GM12864 (cell line): Measurements from ENCODE around the gene ZFTA.

ENCODE experiments used
- DNase-seq: peaks from one replicate; pipeline ENCODE4 v3.0.0-alpha.2; 2011; ENCODE audit warnings: low read depth
- H3K4me3 ChIP-seq: 2 replicates; pipeline ENCODE4 v1.5.1; 2011; ENCODE audit warnings: mild to moderate bottlenecking, low read depth, low read length, control low read depth
- TF ChIP-seq, protein P1 (sequence below): IDR thresholded peaks from 2 replicates; pipeline ENCODE4 v1.5.1; 2011; ENCODE audit warnings: low read depth, mild to moderate bottlenecking, moderate library complexity, low read length, control low read depth, inconsistent platforms; ENCODE audit errors: missing control alignments

Gene ZFTA

DNA sequence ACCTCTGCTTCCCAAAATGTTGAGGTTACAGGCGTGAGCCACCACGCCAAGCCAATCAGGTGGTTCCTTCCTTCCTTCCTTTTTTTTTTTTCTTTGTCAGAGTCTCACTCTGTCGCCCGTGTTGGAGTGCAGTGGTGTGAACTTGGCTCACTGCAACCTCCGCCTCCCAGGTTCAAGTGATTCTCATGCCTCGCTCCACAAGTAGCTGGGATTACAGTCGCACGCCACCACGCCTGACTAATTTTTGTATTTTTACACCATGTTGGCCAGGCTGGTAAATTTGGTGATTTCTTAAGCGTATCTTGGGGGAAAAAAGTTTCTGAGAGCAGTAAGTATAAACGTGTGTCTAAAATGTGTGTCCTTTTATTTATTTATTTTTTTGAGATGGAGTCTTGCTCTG is 26.5 kb upstream of the ZFTA start:
- H3K4me3 ChIP-seq: no peak overlapping the region
- TF ChIP-seq, protein P1, sequence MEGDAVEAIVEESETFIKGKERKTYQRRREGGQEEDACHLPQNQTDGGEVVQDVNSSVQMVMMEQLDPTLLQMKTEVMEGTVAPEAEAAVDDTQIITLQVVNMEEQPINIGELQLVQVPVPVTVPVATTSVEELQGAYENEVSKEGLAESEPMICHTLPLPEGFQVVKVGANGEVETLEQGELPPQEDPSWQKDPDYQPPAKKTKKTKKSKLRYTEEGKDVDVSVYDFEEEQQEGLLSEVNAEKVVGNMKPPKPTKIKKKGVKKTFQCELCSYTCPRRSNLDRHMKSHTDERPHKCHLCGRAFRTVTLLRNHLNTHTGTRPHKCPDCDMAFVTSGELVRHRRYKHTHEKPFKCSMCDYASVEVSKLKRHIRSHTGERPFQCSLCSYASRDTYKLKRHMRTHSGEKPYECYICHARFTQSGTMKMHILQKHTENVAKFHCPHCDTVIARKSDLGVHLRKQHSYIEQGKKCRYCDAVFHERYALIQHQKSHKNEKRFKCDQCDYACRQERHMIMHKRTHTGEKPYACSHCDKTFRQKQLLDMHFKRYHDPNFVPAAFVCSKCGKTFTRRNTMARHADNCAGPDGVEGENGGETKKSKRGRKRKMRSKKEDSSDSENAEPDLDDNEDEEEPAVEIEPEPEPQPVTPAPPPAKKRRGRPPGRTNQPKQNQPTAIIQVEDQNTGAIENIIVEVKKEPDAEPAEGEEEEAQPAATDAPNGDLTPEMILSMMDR: no peak
- DNase-seq: no peak

DNA sequence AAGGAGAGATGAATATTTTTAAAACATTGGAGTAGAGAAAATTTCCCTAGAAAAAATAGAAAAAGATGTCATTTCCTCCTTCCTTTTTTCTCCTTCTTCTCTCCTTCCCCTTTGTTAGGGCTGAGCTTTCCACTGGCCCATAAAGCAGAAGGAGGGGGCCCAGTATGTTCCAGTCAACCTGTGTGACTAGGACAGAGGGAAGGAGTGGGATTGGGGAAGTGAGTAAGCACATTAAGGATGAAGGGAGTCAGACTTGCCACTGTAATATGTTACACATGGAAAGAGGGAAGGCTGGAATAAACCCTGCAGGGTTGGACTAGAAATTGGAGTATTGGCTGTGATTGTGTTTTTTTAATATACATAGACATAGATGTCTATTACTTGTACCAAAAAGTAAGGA is 24.6 kb upstream of the ZFTA start:
- TF ChIP-seq, protein P1: no peak
- no peak for DNase-seq
- no peak overlapping the region for H3K4me3 ChIP-seq

DNA sequence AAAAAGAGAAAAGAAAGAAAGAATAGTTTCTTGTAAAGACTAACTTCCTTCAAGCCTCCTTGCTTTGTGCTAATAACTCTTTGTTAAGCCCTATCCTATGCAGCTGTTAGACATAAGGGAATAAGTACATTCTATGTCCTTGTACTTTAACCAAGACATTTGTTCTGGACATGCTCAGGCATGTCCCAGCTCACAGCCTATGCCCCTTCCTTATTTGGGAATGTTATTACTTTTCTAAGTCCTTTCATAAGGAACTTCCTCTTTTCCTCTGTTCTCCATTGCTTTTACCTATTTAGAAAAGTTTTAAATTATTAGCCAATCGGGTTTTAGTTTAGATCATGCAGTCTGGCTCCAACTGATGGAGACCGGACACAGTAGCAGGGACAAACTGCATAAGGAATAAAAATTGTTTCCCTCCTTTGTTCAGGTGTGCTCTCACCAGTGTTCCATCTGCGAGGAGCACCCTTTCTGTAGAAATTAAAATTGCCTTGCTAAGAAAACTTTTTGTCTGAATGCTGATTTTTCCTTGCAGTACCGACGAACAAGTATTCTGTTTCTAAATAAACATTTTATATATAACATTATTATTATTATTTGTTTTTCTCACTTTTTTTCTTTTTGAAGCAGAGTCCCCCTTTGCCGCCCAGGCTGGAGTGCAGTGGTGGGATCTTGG is 23.1 kb upstream of the ZFTA start:
- no peak for DNase-seq
- TF ChIP-seq, protein P1: no peak
- H3K4me3 ChIP-seq: no peak overlapping the region

DNA sequence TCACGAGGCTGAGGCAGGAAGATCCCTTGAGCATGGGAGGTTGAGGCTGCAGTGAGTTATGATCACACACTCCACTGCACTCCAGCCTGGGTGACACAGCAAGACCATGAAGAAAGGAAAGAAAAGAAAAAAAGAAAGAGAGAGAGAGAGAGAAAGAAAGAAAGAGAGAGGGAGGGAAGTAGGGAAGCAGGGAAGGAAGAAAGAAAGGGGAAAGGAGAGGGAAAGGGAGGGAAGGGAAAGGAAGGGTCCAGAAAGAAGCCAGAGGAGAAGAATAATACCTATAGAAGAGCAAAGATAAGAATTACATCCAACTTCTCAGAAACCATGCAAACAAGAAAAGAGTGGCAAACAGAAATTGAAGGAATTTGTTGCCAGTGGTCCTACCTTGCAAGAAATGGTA is 17.2 kb upstream of the ZFTA start:
- TF ChIP-seq, protein P1: no peak
- no peak for DNase-seq
- no peak overlapping the region for H3K4me3 ChIP-seq

DNA sequence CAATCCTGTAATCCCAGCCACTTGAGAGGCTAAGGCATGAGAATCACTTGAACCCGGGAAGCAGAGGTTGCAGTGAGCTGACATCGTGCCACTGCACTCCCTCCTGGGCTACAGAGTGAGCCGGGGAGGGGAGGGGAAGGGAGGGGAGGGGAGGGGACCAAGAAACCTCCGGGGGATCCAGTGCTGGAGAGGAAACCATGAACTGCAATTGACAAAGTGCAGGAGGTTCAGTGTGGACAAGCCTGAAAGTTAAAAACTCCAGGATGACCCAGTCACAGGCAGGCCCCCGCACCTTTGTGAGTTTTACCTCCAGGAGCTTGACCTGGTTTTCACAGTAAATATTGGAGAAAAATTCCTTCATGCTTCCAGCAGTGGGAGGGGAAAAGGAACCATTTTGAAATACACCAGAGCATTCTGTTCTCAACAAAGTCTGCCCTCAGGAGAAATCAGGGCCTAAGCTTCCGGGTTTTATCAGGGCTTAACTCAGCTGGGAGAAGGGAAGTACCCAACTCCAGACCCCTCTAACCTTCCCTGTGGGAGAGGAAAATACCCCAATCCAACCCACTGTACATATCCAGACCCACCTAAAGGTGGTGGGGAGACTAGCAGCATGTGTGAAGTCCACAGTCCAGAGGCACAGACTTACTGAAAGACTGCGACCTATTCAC is 15.5 kb upstream of the ZFTA start:
- no peak overlapping the region for H3K4me3 ChIP-seq
- TF ChIP-seq, protein P1: no peak
- DNase-seq: no peak

DNA sequence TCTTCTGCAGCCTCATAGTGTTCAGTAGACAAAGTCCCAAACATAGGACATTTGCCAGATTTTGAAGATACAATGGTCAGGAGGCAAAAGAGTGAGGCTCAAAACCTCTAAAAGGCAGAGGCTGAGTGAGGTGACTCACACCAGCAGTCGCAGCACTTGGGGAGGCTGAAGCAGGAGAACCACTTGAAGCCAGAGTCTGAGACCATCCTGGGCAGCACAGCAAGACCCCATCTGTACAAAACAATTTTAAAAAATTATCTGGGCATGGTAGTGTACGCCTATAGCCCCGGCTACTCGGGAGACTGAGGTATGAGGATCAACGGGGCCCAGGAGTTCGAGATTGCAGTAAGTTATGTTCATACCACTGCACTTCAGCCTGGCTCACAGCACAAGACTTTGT is 14.2 kb upstream of the ZFTA start:
- DNase-seq: no peak

More for the DNA sequence above, 14.2 kb upstream of the ZFTA start:
- TF ChIP-seq, protein P1: no peak
- no peak overlapping the region for H3K4me3 ChIP-seq
